Uterus (tissue), 2 donors: ENCODE data around the gene RBM3.

Experiments used
- POLR2A ChIP-seq, 2 donors: fragments of 450-650 bp; IDR thresholded peaks; one replicate each; pipeline ENCODE4 v1.6.1; 2016; ENCODE audit warnings: antibody characterized with exemption in 2 of 2, mild to moderate bottlenecking in 1 of 2, moderate library complexity in 1 of 2
- TF ChIP-seq, protein P1 (sequence below), 4 experiments: fragments of 200-600 bp in 2 of 4; fragments of 450-650 bp in 2 of 4; sonication (generic) in 2 of 4; IDR thresholded peaks; one replicate each; pipeline ENCODE4 v1.5.1; 2016 to 2019; ENCODE audit warnings: antibody characterized with exemption in 4 of 4, mild to moderate bottlenecking in 2 of 4, moderate library complexity in 1 of 4

DNA sequence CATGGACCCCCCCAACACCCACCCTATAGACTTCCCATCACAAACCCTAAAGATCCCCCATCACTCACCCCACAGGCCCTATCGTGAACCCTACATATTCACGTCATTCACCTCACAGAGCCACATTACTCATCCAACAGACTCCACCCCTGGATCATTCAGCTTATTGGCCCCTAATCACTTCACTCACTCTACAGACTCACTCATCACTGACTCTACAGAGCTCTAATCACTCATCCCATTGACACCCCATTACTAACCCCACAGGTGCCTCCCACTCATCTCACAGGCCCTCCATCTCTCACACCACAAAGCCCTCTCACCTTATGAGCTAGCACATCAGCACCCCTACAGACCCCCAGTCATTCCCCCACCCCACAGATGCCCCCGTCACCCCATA, 41.1 kb upstream of the RBM3 start:
- TF ChIP-seq, protein P1, sequence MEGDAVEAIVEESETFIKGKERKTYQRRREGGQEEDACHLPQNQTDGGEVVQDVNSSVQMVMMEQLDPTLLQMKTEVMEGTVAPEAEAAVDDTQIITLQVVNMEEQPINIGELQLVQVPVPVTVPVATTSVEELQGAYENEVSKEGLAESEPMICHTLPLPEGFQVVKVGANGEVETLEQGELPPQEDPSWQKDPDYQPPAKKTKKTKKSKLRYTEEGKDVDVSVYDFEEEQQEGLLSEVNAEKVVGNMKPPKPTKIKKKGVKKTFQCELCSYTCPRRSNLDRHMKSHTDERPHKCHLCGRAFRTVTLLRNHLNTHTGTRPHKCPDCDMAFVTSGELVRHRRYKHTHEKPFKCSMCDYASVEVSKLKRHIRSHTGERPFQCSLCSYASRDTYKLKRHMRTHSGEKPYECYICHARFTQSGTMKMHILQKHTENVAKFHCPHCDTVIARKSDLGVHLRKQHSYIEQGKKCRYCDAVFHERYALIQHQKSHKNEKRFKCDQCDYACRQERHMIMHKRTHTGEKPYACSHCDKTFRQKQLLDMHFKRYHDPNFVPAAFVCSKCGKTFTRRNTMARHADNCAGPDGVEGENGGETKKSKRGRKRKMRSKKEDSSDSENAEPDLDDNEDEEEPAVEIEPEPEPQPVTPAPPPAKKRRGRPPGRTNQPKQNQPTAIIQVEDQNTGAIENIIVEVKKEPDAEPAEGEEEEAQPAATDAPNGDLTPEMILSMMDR (IDR thresholded peaks at IDR 0.05): no peak
- no peak for TF ChIP-seq POLR2A (IDR thresholded peaks at IDR 0.05)
